GM06990 (cell line): Measurements from ENCODE around the gene PHC2.
A peak's percentile ranks its signal among the peaks of the same experiment; 100 is the strongest.

ENCODE experiments used
- DNase-seq: peaks from one replicate; pipeline ENCODE4 v3.0.0-alpha.2; 2011; ENCODE audit not compliant: insufficient read length; ENCODE audit errors: extremely low read depth
- H3K27me3 ChIP-seq: replicated peaks from 2 replicates; pipeline ENCODE4 v1.6.0; 2011; ENCODE audit warnings: low read length; ENCODE audit not compliant: control insufficient read depth, insufficient read depth
- H3K36me3 ChIP-seq: 2 replicates; pipeline ENCODE4 v1.5.1; 2011; ENCODE audit warnings: low read length; ENCODE audit not compliant: control insufficient read depth, insufficient read depth
- H3K4me3 ChIP-seq: replicated peaks from 2 replicates; pipeline ENCODE4 v1.5.1; 2011; ENCODE audit warnings: low read depth, mild to moderate bottlenecking, control low read depth, low read length
- CTCF ChIP-seq: IDR thresholded peaks from 2 replicates; pipeline ENCODE4 v1.5.1; 2011; ENCODE audit warnings: low read length, control low read depth, mild to moderate bottlenecking, inconsistent platforms; ENCODE audit not compliant: insufficient read depth, poor library complexity, severe bottlenecking

PHC2 gene

GRCh38 chr1:33470495-33471012 is 39.7 kb upstream of the PHC2 start:
- TF ChIP-seq CTCF, result peak; percentile 76
- DNase-seq, result peak; percentile 39
- no peak overlapping the region for H3K4me3 ChIP-seq

DNA sequence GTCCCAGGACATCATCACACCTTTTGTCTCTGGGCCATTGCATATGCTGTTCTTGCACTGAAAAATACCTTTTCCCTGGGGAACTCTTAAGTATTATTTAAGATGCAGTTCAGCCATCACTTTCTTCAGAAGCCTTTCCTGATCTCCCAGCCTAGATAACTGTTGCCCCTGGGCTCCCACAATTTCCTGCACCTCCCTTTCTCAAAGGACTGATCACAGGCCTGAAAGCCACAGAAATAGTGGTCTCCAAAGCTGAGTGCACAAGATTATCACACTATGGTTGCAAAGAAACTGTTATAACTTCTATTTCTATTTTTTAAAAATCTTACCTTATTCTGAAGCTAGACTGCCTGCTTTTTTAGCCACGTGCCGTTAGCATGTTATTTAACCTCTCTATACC is 38.8 kb upstream of the PHC2 start:
- Histone ChIP-seq H3K4me3 (no peak overlapping the region), H3K36me3 (no peaks in the 10 kb centered on the region), H3K27me3 (no peaks in the 10 kb centered on the region)
- no peak for DNase-seq
- TF ChIP-seq CTCF, result no peak

More at GRCh38 chr1:33470495-33471012, 39.7 kb upstream of the PHC2 start:
- no peaks in the 10 kb centered on the region for H3K36me3 ChIP-seq
- H3K27me3 ChIP-seq, result no peaks in the 10 kb centered on the region

- no peak for TF ChIP-seq CTCF
- H3K27me3 ChIP-seq, result no peaks in the 10 kb centered on the region
- H3K36me3 ChIP-seq, result no peaks in the 10 kb centered on the region
- H3K4me3 ChIP-seq, result no peak overlapping the region
- DNase-seq, result no peak
Observed at GRCh38 chr1:33468967-33469366, 38.1 kb upstream of the PHC2 start.

DNA sequence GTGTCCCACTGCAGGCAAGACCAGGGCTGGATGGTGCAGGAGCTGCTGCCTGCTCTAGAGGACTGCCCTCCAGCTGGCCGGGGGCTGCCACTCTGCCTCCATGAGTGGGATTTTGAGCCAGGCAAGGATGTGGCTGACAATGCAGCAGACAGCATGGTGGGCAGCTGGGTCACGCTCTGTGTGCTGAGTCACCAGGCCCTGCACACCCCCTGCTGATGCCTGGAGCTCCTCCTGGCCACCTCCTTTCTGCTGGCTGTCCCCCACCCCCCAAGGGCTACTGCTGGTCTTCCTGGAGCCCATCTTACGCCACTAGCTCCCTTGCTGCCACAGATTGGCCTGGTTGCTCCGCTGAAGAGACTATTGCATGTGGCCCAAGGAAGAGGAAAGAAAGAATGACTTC is 37.6 kb upstream of the PHC2 start:
- Histone ChIP-seq H3K4me3 (no peak overlapping the region), H3K36me3 (no peaks in the 10 kb centered on the region), H3K27me3 (no peaks in the 10 kb centered on the region)
- no peak for DNase-seq
- TF ChIP-seq CTCF, result no peak

GRCh38 chr1:33468011-33468410 is 37.1 kb upstream of the PHC2 start:
- no peaks in the 10 kb centered on the region for H3K27me3 ChIP-seq
- no peak overlapping the region for H3K4me3 ChIP-seq
- no peaks in the 10 kb centered on the region for H3K36me3 ChIP-seq
- DNase-seq, result no peak
- no peak for TF ChIP-seq CTCF

- H3K27me3 ChIP-seq, result no peaks in the 10 kb centered on the region
- no peak overlapping the region for H3K4me3 ChIP-seq
- DNase-seq, result no peak
- H3K36me3 ChIP-seq, result no peaks in the 10 kb centered on the region
- TF ChIP-seq CTCF, result no peak
Observed at GRCh38 chr1:33466159-33466558, 35.3 kb upstream of the PHC2 start.
